Tibial artery (tissue), 4 donors: ENCODE results near the gene IL26.

Experiments used
- DNase-seq, 2 donors: peaks; one replicate each; pipeline ENCODE4 v3.0.0-alpha.2; 2019
- H3K27ac ChIP-seq, 2 donors: fragments of 200-600 bp; sonication (generic) in 1 of 2; 1 replicate in 1 of 2; 2 replicates in 1 of 2; pipeline ENCODE4 v1.5.1; 2018 to 2019; ENCODE audit warnings: mild to moderate bottlenecking in 1 of 2
- H3K27me3 ChIP-seq, 2 donors: fragments of 200-600 bp; sonication (generic) in 1 of 2; one replicate each; pipeline versions ENCODE4 v1.5.1 to v1.6.0; 2016 to 2019
- H3K36me3 ChIP-seq, 3 donors: fragments of 200-600 bp; sonication (generic) in 2 of 3; one replicate each; pipeline ENCODE4 v1.5.1; 2016 to 2019; ENCODE audit warnings: mild to moderate bottlenecking in 2 of 3
- H3K4me1 ChIP-seq, 4 donors: fragments of 200-600 bp; sonication (generic) in 2 of 4; 1 replicate in 3 of 4; 2 replicates in 1 of 4; pipeline ENCODE4 v1.5.1; 2016 to 2019
- H3K4me3 ChIP-seq, 2 donors: fragments of 200-600 bp; sonication (generic) in 1 of 2; 1 replicate in 1 of 2; 2 replicates in 1 of 2; pipeline ENCODE4 v1.5.1; 2018 to 2019; ENCODE audit warnings: mild to moderate bottlenecking in 2 of 2
- H3K9me3 ChIP-seq, 3 donors: fragments of 200-600 bp; sonication (generic) in 1 of 3; one replicate each; pipeline ENCODE4 v1.5.1; 2016 to 2019
- intact Hi-C: fragments of 100-400 bp; cut with DNase I; formaldehyde crosslinking; loops from one replicate; pipeline ENCODE4 v1.15.0; 2023; ENCODE audit warnings: low total_unique reads
- TF ChIP-seq, protein P1 (sequence below), 2 experiments: fragments of 200-600 bp in 1 of 2; fragments of 450-650 bp in 1 of 2; IDR thresholded peaks; one replicate each; pipeline ENCODE4 v1.5.1; 2017 to 2019; ENCODE audit warnings: antibody characterized with exemption in 2 of 2, mild to moderate bottlenecking in 1 of 2, moderate library complexity in 1 of 2

Gene IL26

DNA sequence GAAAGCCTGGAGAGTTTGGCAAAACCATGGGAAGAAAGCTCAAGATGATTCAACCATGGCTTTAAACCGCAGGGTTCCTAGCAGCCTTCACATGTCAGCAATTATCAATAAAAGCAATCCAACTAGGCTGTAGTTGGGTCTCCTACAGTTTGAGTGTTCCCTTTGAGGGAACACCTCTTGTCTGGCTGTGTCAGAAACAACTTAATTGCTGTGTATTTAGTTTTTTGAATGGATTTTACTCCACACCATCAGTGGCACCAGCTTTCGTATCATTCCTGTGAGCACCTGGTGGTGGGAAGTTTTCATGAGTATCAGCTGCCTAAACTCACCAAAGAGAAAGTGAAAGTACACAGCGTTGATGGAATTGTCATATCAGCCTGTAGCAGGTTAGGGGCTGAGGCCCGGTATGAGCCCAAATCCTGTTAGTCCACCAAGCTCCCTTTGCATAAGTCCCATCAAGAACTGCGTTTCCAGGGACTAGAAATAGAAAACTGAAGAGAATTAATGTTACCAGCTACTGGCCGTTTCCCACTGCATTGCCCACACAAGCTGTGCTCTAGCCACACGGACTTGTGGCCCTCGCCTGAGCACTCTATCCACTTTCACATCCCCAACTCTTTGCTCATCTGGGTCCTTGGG lies 10.9 kb upstream of the IL26 start:
- TF ChIP-seq, protein P1, sequence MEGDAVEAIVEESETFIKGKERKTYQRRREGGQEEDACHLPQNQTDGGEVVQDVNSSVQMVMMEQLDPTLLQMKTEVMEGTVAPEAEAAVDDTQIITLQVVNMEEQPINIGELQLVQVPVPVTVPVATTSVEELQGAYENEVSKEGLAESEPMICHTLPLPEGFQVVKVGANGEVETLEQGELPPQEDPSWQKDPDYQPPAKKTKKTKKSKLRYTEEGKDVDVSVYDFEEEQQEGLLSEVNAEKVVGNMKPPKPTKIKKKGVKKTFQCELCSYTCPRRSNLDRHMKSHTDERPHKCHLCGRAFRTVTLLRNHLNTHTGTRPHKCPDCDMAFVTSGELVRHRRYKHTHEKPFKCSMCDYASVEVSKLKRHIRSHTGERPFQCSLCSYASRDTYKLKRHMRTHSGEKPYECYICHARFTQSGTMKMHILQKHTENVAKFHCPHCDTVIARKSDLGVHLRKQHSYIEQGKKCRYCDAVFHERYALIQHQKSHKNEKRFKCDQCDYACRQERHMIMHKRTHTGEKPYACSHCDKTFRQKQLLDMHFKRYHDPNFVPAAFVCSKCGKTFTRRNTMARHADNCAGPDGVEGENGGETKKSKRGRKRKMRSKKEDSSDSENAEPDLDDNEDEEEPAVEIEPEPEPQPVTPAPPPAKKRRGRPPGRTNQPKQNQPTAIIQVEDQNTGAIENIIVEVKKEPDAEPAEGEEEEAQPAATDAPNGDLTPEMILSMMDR (IDR thresholded peaks at IDR 0.05): no peak
- DNase-seq: no peak
- Histone ChIP-seq H3K4me3 (peak overlapping the region; percentile 24 to 28), H3K4me1 (peaks cover 0 to 8% (median 2%) of the 10 kb centered on the region in 4 donors), H3K27me3 (no peaks in the 10 kb centered on the region), H3K27ac (no peak overlapping the region), H3K9me3 (no peaks in the 10 kb centered on the region), H3K36me3 (no peaks in the 10 kb centered on the region)
- intact Hi-C loops: no loop called here

DNA sequence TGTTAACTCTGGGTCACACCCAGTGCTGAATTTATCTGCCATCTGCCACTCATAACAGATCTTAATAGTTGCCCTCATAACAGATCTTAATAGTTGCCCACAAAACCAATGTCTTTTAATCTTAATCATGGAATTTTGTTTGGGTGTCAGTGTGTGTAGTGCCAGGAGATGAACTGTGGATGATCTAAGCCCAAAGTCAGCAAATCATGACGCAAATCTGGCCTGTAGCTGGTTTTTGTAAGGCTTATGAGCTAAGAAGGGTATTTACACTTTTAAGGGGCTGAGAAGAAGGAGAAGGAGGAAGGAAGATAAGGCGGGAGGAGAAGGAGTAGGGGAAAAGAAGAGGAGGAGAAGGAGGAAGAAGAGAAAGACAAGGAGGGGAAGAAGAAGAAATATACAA lies 10.0 kb upstream of the IL26 start:
- H3K4me3 ChIP-seq: no peak overlapping the region
- no peaks in the 10 kb centered on the region for H3K9me3 ChIP-seq
- H3K27me3 ChIP-seq: no peaks in the 10 kb centered on the region
- no peak for DNase-seq
- H3K4me1 ChIP-seq: peaks cover 0 to 8% (median 2%) of the 10 kb centered on the region in 4 donors
- no peak overlapping the region for H3K27ac ChIP-seq
- TF ChIP-seq, protein P1 (IDR thresholded peaks at IDR 0.05): no peak
- H3K36me3 ChIP-seq: no peaks in the 10 kb centered on the region
- intact Hi-C loops: no loop called here

DNA sequence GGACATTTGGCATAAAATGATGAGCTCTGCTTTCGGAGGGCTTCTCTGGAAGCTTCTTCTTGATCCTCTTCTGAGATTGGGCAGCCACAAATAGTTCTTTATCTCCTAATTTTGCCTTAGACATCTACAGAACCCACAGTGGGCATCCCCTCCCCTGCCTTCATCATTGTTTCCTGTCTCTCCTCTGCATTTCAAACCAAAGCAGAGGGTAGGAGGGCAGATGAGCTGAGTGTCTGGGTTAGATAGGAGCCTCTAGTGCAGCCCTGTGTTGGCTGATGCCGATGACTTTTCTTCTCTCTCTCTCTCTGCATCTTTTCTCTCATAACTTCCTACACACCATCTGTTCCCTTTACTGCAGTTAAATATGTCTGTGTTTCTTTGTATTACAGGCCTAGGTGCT lies 8.5 kb upstream of the IL26 start:
- no peaks in the 10 kb centered on the region for H3K36me3 ChIP-seq
- no peaks in the 10 kb centered on the region for H3K9me3 ChIP-seq
- no peaks in the 10 kb centered on the region for H3K4me1 ChIP-seq
- no peak overlapping the region for H3K27ac ChIP-seq
- TF ChIP-seq, protein P1 (IDR thresholded peaks at IDR 0.05): no peak
- no peaks in the 10 kb centered on the region for H3K27me3 ChIP-seq
- DNase-seq: no peak
- intact Hi-C loops: no loop called here
- no peak overlapping the region for H3K4me3 ChIP-seq

DNA sequence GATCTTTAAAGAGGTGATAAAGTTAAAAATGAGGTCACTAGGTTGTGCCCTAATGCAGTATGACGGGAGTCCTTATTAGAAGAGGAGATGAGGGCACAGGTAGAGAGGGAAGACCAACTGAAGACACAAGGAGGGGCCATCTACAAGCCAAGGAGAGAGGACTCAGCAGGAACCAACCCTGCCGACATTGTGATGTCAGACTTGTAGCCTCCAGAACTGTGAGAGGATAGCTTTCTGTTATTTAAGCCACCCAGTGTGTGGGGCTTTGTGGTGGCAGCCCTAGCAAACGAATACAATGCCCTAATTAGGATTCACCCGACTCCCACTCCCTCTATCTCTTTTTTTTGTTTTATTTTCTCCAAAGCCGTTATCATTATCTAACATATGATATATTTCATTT lies 7.9 kb upstream of the IL26 start:
- intact Hi-C loops: no loop called here
- DNase-seq: no peak
- Histone ChIP-seq H3K9me3 (no peaks in the 10 kb centered on the region), H3K4me3 (no peak overlapping the region), H3K36me3 (no peaks in the 10 kb centered on the region), H3K4me1 (no peaks in the 10 kb centered on the region), H3K27ac (no peak overlapping the region), H3K27me3 (no peaks in the 10 kb centered on the region)
- TF ChIP-seq, protein P1 (IDR thresholded peaks at IDR 0.05): no peak

DNA sequence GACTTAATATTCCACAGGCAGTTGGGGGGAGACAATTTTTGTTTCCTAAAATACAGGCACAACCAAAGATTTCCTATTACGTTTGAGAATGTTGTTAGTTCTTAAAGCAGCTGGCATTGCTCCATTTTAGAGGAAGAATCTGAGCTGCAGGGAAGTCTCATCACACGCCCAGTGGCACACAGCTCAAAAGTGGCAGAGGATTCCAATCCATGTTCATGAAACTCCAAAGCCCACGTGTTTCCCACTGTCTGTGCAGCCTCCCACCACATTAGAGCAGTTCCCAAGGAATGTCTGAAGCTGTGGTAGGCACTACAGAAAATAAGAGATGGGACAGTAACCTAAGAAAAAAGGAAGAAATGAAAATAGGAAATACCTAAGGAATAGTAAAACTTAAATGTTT lies 6.1 kb upstream of the IL26 start:
- H3K4me1 ChIP-seq: no peaks in the 10 kb centered on the region
- no peaks in the 10 kb centered on the region for H3K27me3 ChIP-seq
- no peaks in the 10 kb centered on the region for H3K36me3 ChIP-seq
- no peak overlapping the region for H3K4me3 ChIP-seq
- intact Hi-C loops: no loop called here
- TF ChIP-seq, protein P1 (IDR thresholded peaks at IDR 0.05): no peak
- DNase-seq: no peak
- no peak overlapping the region for H3K27ac ChIP-seq
- no peaks in the 10 kb centered on the region for H3K9me3 ChIP-seq

DNA sequence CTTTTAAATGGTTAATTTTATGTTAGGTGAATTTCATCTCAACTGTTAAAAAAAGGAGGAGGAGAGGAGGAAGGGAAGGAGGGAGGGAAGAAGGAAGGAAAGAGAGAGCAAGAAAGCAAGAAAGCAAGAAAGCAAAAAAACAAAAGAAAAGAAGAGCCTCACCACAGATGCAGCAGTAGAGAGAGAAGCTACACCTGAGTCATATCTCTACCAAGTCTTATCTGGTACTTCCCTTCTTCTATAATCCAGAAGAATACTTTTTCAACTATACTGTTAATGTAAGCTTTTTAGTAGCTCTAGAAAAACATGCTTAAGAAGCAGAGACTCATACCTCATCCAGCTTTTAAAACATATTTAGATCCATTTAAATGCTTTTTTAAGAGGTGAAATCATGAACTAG lies 5.6 kb upstream of the IL26 start:
- Histone ChIP-seq H3K4me3 (no peak overlapping the region), H3K27me3 (no peaks in the 10 kb centered on the region), H3K27ac (no peak overlapping the region), H3K9me3 (no peaks in the 10 kb centered on the region), H3K4me1 (no peaks in the 10 kb centered on the region), H3K36me3 (no peaks in the 10 kb centered on the region)
- TF ChIP-seq, protein P1 (IDR thresholded peaks at IDR 0.05): no peak
- no peak for DNase-seq
- intact Hi-C loops: no loop called here
